ENCODE results near the gene SEMA3F.

- TF ChIP-seq CTCF (IDR thresholded peaks at IDR 0.05; ENCODE audit: low read length) (no peak), EZH2 (optimal IDR thresholded peaks at IDR 0.05; ENCODE audit: low read depth, low read length) (no peak), EZH2phosphoT487 (IDR thresholded peaks at IDR 0.05; ENCODE audit: low read length) (no peak)
These were observed 49.0 kb downstream of the SEMA3F start for GRCh38 chr3:50203809-50204803.
